AG04449 (cell line): ENCODE data around the gene SPATA31C2.

ENCODE experiments used
- CTCF ChIA-PET: fragments of 350-600 bp; formaldehyde crosslinking; extraction: SDS; loops from one replicate; lab custom pipeline; 2021; ENCODE audit warnings: antibody characterized with exemption; lab: Yijun Ruan, JAX
- POLR2A ChIA-PET: fragments of 400-600, 350-600 bp; formaldehyde crosslinking; extraction: SDS; loops from one replicate; lab custom pipeline; 2020; ENCODE audit warnings: antibody characterized with exemption, inconsistent platforms; lab: Yijun Ruan, JAX
- DNase-seq: peaks from one replicate; pipeline ENCODE4 v3.0.0-alpha.2; 2010; ENCODE audit warnings: low read depth, low spot score
- H3K4me3 ChIP-seq: 2 replicates; pipeline ENCODE4 v1.5.1; 2011; ENCODE audit warnings: low read depth, mild to moderate bottlenecking, control low read depth, low read length
- TF ChIP-seq, protein P1 (sequence below): IDR thresholded peaks from one replicate; pipeline ENCODE4 v1.5.1; 2011; ENCODE audit warnings: mild to moderate bottlenecking, moderate library complexity, low read length, control low read depth, inconsistent platforms; ENCODE audit not compliant: insufficient read depth; ENCODE audit errors: missing control alignments

Gene SPATA31C2

DNA sequence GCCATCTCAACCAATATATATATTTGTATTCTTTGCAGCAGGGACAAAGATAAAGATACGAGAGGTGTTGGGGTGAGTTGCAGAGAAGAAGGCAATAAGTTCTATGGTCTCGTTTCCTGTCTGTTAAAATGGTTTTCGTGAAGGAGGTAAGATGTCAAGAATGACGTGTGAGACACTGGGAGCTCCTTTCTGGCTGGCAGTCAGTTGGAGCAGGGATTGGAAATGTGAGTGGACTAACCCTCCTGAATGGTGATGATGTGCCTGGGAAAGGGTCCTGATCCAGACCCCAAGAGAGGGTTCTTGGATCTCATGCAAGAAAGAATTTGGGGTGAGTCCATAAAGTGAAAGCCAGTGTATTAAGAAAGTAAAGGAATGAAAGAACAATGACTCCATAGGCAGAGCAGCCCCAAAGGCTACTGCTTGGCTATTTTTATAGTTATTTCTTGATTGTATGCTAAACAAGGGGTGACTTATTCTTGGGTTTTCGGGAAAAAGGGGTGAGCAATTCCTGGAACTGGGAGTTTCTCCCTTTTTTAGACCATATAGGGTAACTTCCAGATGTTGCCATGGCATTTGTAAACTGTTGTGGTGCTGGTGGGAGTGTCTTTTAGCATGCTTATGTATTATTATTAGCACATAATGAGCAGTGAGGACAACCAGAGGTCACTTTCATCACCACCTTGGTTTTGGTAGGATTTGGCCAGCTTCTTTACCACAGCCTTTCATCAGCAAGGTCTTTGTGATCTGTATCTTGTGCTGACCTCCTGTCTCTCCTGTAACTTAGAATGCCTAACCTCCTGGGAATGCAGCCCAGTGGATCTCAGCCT, 53.7 kb downstream of the SPATA31C2 start:
- POLR2A ChIA-PET = no interaction called here
- DNase-seq = no peak
- TF ChIP-seq, protein P1, sequence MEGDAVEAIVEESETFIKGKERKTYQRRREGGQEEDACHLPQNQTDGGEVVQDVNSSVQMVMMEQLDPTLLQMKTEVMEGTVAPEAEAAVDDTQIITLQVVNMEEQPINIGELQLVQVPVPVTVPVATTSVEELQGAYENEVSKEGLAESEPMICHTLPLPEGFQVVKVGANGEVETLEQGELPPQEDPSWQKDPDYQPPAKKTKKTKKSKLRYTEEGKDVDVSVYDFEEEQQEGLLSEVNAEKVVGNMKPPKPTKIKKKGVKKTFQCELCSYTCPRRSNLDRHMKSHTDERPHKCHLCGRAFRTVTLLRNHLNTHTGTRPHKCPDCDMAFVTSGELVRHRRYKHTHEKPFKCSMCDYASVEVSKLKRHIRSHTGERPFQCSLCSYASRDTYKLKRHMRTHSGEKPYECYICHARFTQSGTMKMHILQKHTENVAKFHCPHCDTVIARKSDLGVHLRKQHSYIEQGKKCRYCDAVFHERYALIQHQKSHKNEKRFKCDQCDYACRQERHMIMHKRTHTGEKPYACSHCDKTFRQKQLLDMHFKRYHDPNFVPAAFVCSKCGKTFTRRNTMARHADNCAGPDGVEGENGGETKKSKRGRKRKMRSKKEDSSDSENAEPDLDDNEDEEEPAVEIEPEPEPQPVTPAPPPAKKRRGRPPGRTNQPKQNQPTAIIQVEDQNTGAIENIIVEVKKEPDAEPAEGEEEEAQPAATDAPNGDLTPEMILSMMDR = no peak
- CTCF ChIA-PET = no interaction called here
- H3K4me3 ChIP-seq = no peak overlapping the region
